NCI-H2171 treated with DMSO at 0.1 percent for 48 hours (cell line): Measurements from ENCODE around the gene PGM5.

Experiments
- DNase-seq: peaks from one replicate; lab custom pipeline; 2025; lab: John Stamatoyannopoulos, UW

PGM5 gene

GRCh38 chr9:68536876-68537615 lies 180.6 kb downstream of the PGM5 start:
- DNase-seq, result no peak

- DNase-seq, result no peak
These were observed 181.1 kb downstream of the PGM5 start for GRCh38 chr9:68537616-68537880.

- DNase-seq, result no peak
These were observed 181.8 kb downstream of the PGM5 start for GRCh38 chr9:68538200-68538599.

GRCh38 chr9:68540712-68541535 lies 184.5 kb downstream of the PGM5 start, which contains the start of gene TMEM252:
Gene TMEM252 (minus strand): TSS chr9:68540883. CDS start chr9:68540814, 69 bp downstream.
- no peak for DNase-seq

- no peak for DNase-seq
These were observed 185.2 kb downstream of the PGM5 start for GRCh38 chr9:68541568-68541967.

- no peak for DNase-seq
These were observed 188.8 kb downstream of the PGM5 start for GRCh38 chr9:68545033-68545705.

- DNase-seq, result no peak
These were observed 190.4 kb downstream of the PGM5 start for GRCh38 chr9:68546596-68547390.

- DNase-seq, result no peak
These were observed 191.0 kb downstream of the PGM5 start for GRCh38 chr9:68547417-68547816.

GRCh38 chr9:68548241-68548640 lies 191.8 kb downstream of the PGM5 start:
- no peak for DNase-seq

- DNase-seq, result no peak
These were observed 194.8 kb downstream of the PGM5 start for GRCh38 chr9:68551191-68551590.

- no peak for DNase-seq
These were observed 196.5 kb downstream of the PGM5 start for GRCh38 chr9:68552700-68553476.

- DNase-seq, result no peak
These were observed 199.2 kb downstream of the PGM5 start for GRCh38 chr9:68555437-68556150.

GRCh38 chr9:68558545-68558944 lies 202.1 kb downstream of the PGM5 start:
- DNase-seq, result no peak

GRCh38 chr9:68560071-68560844 lies 203.8 kb downstream of the PGM5 start:
- no peak for DNase-seq

- DNase-seq, result no peak
These were observed 206.1 kb downstream of the PGM5 start for GRCh38 chr9:68562461-68562860.

GRCh38 chr9:68567565-68567964 lies 211.2 kb downstream of the PGM5 start:
- no peak for DNase-seq

GRCh38 chr9:68574150-68574549 lies 217.7 kb downstream of the PGM5 start:
- DNase-seq, result no peak

- DNase-seq, result no peak
These were observed 219.4 kb downstream of the PGM5 start for GRCh38 chr9:68575817-68576216.

- no peak for DNase-seq
These were observed 221.6 kb downstream of the PGM5 start for GRCh38 chr9:68577774-68578591.
